SU-DHL-6 (cell line): ENCODE measurements around the gene BSND.

Source experiments
- EZH2phosphoT487 ChIP-seq: fragments of 200-600 bp; sonication (generic), shearing (Covaris generic); conservative IDR thresholded peaks from 2 replicates; pipeline ENCODE4 v1.6.1; 2018; ENCODE audit warnings: mild to moderate bottlenecking, antibody characterized with exemption, low read length, moderate library complexity, mixed read lengths
- TF ChIP-seq, protein P1 (sequence below): fragments of 200-600 bp; sonication (generic); IDR thresholded peaks from one replicate; pipeline ENCODE4 v1.5.1; 2017; ENCODE audit warnings: antibody characterized with exemption, mild to moderate bottlenecking, low read length, moderate library complexity; ENCODE audit not compliant: insufficient read depth, poor library complexity, severe bottlenecking

DNA sequence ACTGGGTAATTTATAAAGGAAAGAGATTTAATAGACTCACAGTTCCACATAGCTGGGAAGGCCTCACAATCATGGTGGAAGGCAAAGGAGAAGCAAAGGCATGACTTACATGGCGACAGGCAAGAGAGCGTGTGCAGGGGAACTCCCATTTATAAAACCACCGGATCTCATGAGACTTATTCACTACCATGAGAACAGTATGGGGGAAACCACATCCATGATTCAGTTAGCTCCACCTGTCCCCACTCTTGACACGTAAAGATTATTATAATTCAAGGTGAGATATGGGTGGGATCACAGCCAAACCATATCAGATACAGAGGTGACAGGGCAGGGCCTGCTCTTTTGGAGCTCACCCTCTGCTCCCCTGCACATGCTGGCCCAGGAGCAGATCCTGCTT is 49.7 kb upstream of the BSND start:
- TF ChIP-seq, protein P1, sequence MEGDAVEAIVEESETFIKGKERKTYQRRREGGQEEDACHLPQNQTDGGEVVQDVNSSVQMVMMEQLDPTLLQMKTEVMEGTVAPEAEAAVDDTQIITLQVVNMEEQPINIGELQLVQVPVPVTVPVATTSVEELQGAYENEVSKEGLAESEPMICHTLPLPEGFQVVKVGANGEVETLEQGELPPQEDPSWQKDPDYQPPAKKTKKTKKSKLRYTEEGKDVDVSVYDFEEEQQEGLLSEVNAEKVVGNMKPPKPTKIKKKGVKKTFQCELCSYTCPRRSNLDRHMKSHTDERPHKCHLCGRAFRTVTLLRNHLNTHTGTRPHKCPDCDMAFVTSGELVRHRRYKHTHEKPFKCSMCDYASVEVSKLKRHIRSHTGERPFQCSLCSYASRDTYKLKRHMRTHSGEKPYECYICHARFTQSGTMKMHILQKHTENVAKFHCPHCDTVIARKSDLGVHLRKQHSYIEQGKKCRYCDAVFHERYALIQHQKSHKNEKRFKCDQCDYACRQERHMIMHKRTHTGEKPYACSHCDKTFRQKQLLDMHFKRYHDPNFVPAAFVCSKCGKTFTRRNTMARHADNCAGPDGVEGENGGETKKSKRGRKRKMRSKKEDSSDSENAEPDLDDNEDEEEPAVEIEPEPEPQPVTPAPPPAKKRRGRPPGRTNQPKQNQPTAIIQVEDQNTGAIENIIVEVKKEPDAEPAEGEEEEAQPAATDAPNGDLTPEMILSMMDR, result no peak
- TF ChIP-seq EZH2phosphoT487, result no peak
